ENCODE measurements around the gene C1orf216. TPM values are rescaled to one million over a fixed set of nuclear protein-coding genes. Genes with fewer than 3 reads are reported as not detected.

C1orf216 gene
- total and polyA plus RNA-seq, 2 of the 4 experiments (the other 2 are of a cell fraction) = 13.4 to 16.7 TPM

- peaks cover 37% of the 10 kb centered on the region for H3K27me3 ChIP-seq (ENCODE audit: control insufficient read depth, insufficient read depth, low read length)
- H3K79me1 ChIP-seq (ENCODE audit: low read depth in 1 of 2, low read length in 2 of 2) = peaks cover 0 to 3% of the 10 kb centered on the region in 2 experiments; a peak in 1 of 4 replicates
- BruUV-seq (replicated peaks) = no TSS peak
- DNase-seq (no peak), ATAC-seq (ENCODE audit: low read depth) (no peak)
- H3K23ac ChIP-seq (ENCODE audit: low read depth, low read length) = no peak overlapping the region
- no peaks in the 10 kb centered on the region for H3K36me3 ChIP-seq (ENCODE audit: control insufficient read depth, insufficient read depth, low read length)
- H2BK15ac ChIP-seq (ENCODE audit: low read depth, low read length) = no peak overlapping the region
- H2AFZ ChIP-seq (replicated peaks; ENCODE audit: low read length, poor library complexity) = peak overlapping the region; percentile 87
- peak overlapping the region; percentile 35 for H3K4ac ChIP-seq (ENCODE audit: low read depth, low read length)
- no peak overlapping the region for H2BK20ac ChIP-seq (ENCODE audit: low read depth, low read length)
- peak overlapping the region; percentile 28; the same call in 1 of the 2 replicates for H2AK5ac ChIP-seq (ENCODE audit: low read depth, low read length)
- H4K5ac ChIP-seq (ENCODE audit: low read depth, low read length) = peak overlapping the region; percentile 41; the same call in 1 of the 2 replicates
- no peak overlapping the region for H2BK5ac ChIP-seq (ENCODE audit: low read depth, low read length, poor library complexity, severe bottlenecking)
- no peak overlapping the region for H3K18ac ChIP-seq (ENCODE audit: low read depth, low read length)
- H4K8ac ChIP-seq (ENCODE audit: low read depth in 2 of 2, low read length in 2 of 2) = peak overlapping the region in 1 of 2 experiments; percentile 72; a peak in 1 of 4 replicates
- dilution Hi-C loops (cut with HindIII; ENCODE audit: low sequenced_read_pairs, unreplicated experiment) = no loop called here
- H3K4me2 ChIP-seq (ENCODE audit: low read depth, low read length) = peak overlapping the region; percentile 68; the same call in 1 of the 2 replicates
- no peaks in the 10 kb centered on the region for H3K4me1 ChIP-seq (ENCODE audit: control insufficient read depth, insufficient read depth, low read length)
- intact Hi-C loops (cut with micrococcal nuclease) = loop anchor here (5.0 kb wide), 1 partner anchor 50 kb away; no protein-coding TSS in a partner anchor
- peak overlapping the region; percentile 85 for H2AK9ac ChIP-seq (replicated peaks; ENCODE audit: low read depth, low read length, poor library complexity)
- ChIA-PET CTCF (interaction anchor here (1.5 kb wide), 1 partner anchor 11 kb away, joined by 3 read pairs; no protein-coding TSS in a partner anchor), POLR2A (ENCODE audit: unreplicated experiment) (no interaction called here)
- no peak overlapping the region for H4K91ac ChIP-seq (ENCODE audit: insufficient read depth, low read depth, low read length)
- in situ Hi-C loops (cut with MboI; ENCODE audit: low sequenced_read_pairs) = no loop called here
- no peaks in the 10 kb centered on the region for H4K20me1 ChIP-seq (ENCODE audit: insufficient read depth, low read length)
- H3K56ac ChIP-seq (ENCODE audit: extremely low read depth, insufficient read depth, low read length) = no peak overlapping the region
- no peak overlapping the region for H3K27ac ChIP-seq (ENCODE audit: insufficient read depth, low read length)
- H3K9ac ChIP-seq (ENCODE audit: low read depth, low read length) = no peak overlapping the region
- H3K14ac ChIP-seq (replicated peaks; ENCODE audit: low read depth, low read length) = no peak overlapping the region
- H3K4me3 ChIP-seq (ENCODE audit: insufficient read depth, low read depth, low read length) = no peak overlapping the region
- H2BK120ac ChIP-seq (ENCODE audit: low read depth, low read length) = peak overlapping the region; percentile 23; the same call in 1 of the 2 replicates
- H3K9me1 ChIP-seq (ENCODE audit: insufficient read depth, low read length) = 0 out of 2 replicates have a peak, but pooled peaks cover 7% of the 10 kb centered on the region
- WGBS, 2 experiments (ENCODE audit: extremely low coverage in 2 of 2, insufficient read length in 1 of 2) = 47% methylated on average over 13 of the region's 29 CpGs; no CpG with 5 or more reads in 1 of the 2 experiments
- no peaks in the 10 kb centered on the region for H3K9me3 ChIP-seq (ENCODE audit: control insufficient read depth, insufficient read depth, low read length)
- TF ChIP-seq RAD21 (IDR thresholded peaks at IDR 0.05; ENCODE audit: low read length) (no peak), CHD1 (IDR thresholded peaks at IDR 0.05; ENCODE audit: low read depth, low read length) (no peak), RFX5 (IDR thresholded peaks at IDR 0.05; ENCODE audit: low read depth, low read length) (no peak), MXI1 (IDR thresholded peaks at IDR 0.05; ENCODE audit: borderline replicate concordance, low read depth, low read length) (no peak), CEBPB (IDR thresholded peaks at IDR 0.05; ENCODE audit: low read depth, low read length) (no peak), ELK1 (IDR thresholded peaks at IDR 0.05; ENCODE audit: borderline replicate concordance, low read depth, low read length) (no peak), POLR2A (IDR thresholded peaks at IDR 0.05; ENCODE audit: low read depth, low read length) (no peak), RCOR1 (IDR thresholded peaks at IDR 0.05; ENCODE audit: insufficient replicate concordance, low read length) (no peak), BHLHE40 (IDR thresholded peaks at IDR 0.05; ENCODE audit: low read depth, low read length) (no peak), FOS (IDR thresholded peaks at IDR 0.05; ENCODE audit: low read depth, low read length) (no peak), USF2 (IDR thresholded peaks at IDR 0.05; ENCODE audit: low read depth, low read length) (no peak), MAFK (IDR thresholded peaks at IDR 0.05; ENCODE audit: low read depth, low read length) (no peak), SMC3 (IDR thresholded peaks at IDR 0.05; ENCODE audit: low read depth, low read length) (no peak), MAZ (IDR thresholded peaks at IDR 0.05; ENCODE audit: borderline replicate concordance, low read depth, low read length) (no peak)
These were observed 11.7 kb downstream of the C1orf216 start for GRCh38 chr1:35706846-35707600.
